Activated B cell treated with CpG ODN at 0.5 μM for 24 hours (primary cell): ENCODE measurements around the gene MTHFD1L. TPM values are rescaled to one million over a fixed set of nuclear protein-coding genes. Genes with fewer than 3 reads are reported as not detected.
"Not testable (repeated sequence)": the region's sequence is repeated elsewhere in the genome, so short reads cannot be mapped to it uniquely, and the experiment has no call there.

Experiments used
- ATAC-seq: fragments of 200-7000 bp; cut with Tn5 transposase; one replicate; pipeline ENCODE4 v1.10.0; 2021; ENCODE audit warnings: low read depth, mild to moderate bottlenecking, moderate library complexity
- CTCF ChIA-PET: fragments of 350-600 bp; sonication (Branson Sonifier 250); formaldehyde crosslinking; loops from one replicate; lab custom pipeline; 2021; ENCODE audit warnings: antibody characterized with exemption; lab: Charles Lee
- POLR2A ChIA-PET: fragments of 350-600 bp; sonication (Branson Sonifier 250); formaldehyde crosslinking; loops from one replicate; lab custom pipeline; 2021; ENCODE audit warnings: antibody characterized with exemption; lab: Charles Lee
- DNase-seq: peaks from one replicate; pipeline ENCODE4 v3.0.0; 2022
- H3K27ac Mint-ChIP-seq: one replicate; pipeline ENCODE4 v1.8.0; 2020; ENCODE audit warnings: mixed read lengths
- H3K27me3 Mint-ChIP-seq: one replicate; pipeline ENCODE4 v1.8.0; 2021; ENCODE audit warnings: mixed read lengths
- H3K36me3 Mint-ChIP-seq: one replicate; pipeline ENCODE4 v1.8.0; 2021; ENCODE audit warnings: low read depth, mixed read lengths
- H3K4me1 Mint-ChIP-seq: one replicate; pipeline ENCODE4 v1.8.0; 2021; ENCODE audit warnings: mixed read lengths
- H3K4me3 Mint-ChIP-seq: one replicate; pipeline ENCODE4 v1.8.0; 2020; ENCODE audit warnings: mild to moderate bottlenecking, mixed read lengths
- H3K9me3 Mint-ChIP-seq: one replicate; pipeline ENCODE4 v1.8.0; 2020; ENCODE audit warnings: mixed read lengths
- intact Hi-C: fragments of 100-400 bp; cut with micrococcal nuclease; formaldehyde crosslinking; loops from one replicate; pipeline ENCODE4 v1.15.1; 2024
- total RNA-seq: library from RNA; stranded (reverse); gene quantifications from 2 replicates; pipeline ENCODE4 v1.2.3, GENCODE V29; 2022
- TF ChIP-seq, protein P1 (sequence below): fragments of 200-600 bp; IDR thresholded peaks from one replicate; pipeline ENCODE4 v1.8.0; 2022; ENCODE audit warnings: antibody characterized with exemption, mild to moderate bottlenecking

Gene MTHFD1L
- total RNA-seq, 1 donor from 2014 or later: 60.4 TPM

- POLR2A ChIA-PET: no interaction called here
- H3K9me3 Mint-ChIP-seq: no peaks in the 10 kb centered on the region
- H3K4me1 Mint-ChIP-seq: peaks cover 8% of the 10 kb centered on the region
- intact Hi-C loops: no loop called here
- H3K4me3 Mint-ChIP-seq: no peak overlapping the region
- H3K27ac Mint-ChIP-seq: no peak overlapping the region
- no peaks in the 10 kb centered on the region for H3K27me3 Mint-ChIP-seq
- no peak for DNase-seq
- CTCF ChIA-PET: no interaction called here
- no peak for ATAC-seq
- TF ChIP-seq, protein P1, sequence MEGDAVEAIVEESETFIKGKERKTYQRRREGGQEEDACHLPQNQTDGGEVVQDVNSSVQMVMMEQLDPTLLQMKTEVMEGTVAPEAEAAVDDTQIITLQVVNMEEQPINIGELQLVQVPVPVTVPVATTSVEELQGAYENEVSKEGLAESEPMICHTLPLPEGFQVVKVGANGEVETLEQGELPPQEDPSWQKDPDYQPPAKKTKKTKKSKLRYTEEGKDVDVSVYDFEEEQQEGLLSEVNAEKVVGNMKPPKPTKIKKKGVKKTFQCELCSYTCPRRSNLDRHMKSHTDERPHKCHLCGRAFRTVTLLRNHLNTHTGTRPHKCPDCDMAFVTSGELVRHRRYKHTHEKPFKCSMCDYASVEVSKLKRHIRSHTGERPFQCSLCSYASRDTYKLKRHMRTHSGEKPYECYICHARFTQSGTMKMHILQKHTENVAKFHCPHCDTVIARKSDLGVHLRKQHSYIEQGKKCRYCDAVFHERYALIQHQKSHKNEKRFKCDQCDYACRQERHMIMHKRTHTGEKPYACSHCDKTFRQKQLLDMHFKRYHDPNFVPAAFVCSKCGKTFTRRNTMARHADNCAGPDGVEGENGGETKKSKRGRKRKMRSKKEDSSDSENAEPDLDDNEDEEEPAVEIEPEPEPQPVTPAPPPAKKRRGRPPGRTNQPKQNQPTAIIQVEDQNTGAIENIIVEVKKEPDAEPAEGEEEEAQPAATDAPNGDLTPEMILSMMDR: no peak
- peaks cover 41% of the 10 kb centered on the region for H3K36me3 Mint-ChIP-seq
These were observed 8.2 kb upstream of the MTHFD1L start for GRCh38 chr6:150857062-150857944.

DNA sequence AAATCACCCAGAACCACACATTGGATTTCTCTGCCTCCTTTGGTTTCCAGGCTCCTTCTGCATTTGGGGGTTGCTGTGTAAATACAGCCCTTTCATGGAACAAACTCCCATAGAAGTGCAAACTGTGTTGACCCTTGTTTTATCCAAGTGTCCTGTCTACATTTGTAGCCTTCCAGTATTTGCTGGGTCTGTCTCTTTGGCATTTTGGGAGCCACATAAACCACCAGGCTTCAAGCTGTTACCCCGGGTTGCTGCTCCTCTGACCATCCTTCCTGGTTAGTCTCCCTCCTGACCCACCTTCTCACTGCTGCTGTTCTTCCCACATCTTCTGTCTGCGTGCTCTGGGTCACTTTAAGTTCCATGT lies 7.6 kb upstream of the MTHFD1L start:
- Mint-ChIP-seq H3K9me3 (no peaks in the 10 kb centered on the region), H3K27ac (no peak overlapping the region), H3K4me1 (peaks cover 8% of the 10 kb centered on the region), H3K4me3 (no peak overlapping the region), H3K27me3 (no peaks in the 10 kb centered on the region), H3K36me3 (peaks cover 39% of the 10 kb centered on the region)
- DNase-seq: no peak
- intact Hi-C loops: no loop called here
- POLR2A ChIA-PET: no interaction called here
- CTCF ChIA-PET: no interaction called here
- no peak for ATAC-seq
- TF ChIP-seq, protein P1: no peak

DNA sequence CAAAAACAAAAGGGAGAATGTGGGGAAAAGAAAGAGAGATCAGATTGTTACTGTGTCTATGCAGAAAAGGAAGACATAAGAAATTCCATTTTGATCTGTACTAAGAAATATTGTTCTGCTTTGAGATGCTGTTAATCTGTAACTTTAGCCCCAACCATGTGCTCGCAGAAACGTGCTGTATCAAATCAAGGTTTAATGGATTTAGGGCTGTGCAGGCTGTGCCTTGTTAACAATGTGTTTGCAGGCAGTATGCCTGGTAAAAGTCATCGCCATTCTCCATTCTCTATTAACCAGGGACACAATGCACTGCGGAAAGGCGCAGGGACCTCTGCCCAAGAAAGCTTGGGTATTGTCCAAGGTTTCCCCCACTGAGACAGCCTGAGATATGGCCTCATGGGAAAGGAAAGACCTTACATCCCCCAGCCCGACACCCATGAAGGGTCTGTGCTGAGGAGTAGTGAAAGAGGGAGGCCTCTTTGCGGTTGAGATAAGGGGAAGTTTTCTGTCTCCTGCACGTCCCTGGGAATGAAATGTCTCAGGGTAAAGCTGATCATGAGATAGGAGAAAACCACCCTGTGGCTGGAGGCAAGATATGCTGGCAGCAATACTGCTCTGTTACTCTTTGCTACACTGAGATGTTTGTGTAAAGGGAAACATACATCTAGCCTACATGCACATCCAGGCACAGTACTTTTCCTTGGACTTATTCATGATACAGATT lies 3.9 kb upstream of the MTHFD1L start:
- intact Hi-C loops, H3K9me3 Mint-ChIP-seq, DNase-seq, H3K4me3 Mint-ChIP-seq, CTCF ChIA-PET, POLR2A ChIA-PET, H3K27me3 Mint-ChIP-seq, H3K36me3 Mint-ChIP-seq, ATAC-seq: not testable (repeated sequence)
- Mint-ChIP-seq H3K27ac (peak overlapping the region; percentile 60), H3K4me1 (peaks cover 15% of the 10 kb centered on the region)

DNA sequence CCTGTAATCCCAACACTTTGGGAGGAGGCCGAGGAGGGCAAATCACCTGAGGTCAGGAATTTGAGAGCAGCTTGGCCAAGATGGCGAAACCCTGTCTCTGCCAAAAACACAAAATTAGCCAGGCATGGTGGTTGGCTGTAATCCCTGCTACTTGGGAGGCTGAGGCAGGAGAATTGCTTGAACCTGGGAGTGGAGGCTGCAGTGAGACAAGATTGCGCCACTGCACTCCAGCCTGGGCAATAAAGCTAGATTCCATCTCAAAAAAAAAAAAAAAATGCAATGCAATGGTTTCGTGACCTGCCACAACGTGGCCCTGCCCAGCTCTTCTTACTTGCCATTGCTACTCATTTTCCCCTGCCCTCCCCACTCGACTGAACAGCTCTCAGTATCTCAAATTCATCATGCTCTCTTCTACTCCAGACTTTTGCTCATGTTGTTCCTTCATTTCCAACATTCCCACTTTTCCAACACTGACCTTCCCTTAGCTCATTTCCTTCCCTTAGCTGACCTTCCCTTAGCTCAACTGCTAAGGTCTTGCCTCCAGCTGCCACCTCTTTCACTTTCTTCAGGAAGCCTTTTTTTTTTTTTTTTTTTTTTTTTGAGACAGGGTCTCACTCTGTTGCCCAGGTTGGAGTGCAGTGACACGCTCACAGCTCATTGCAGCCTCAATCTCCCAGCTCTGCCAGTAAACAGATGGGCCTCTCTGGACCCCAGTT lies 2.1 kb upstream of the MTHFD1L start:
- POLR2A ChIA-PET: no interaction called here
- CTCF ChIA-PET: interaction anchor here (0.6 kb wide), 1 partner anchor 459 kb away, joined by 3 read pairs; no protein-coding TSS in a partner anchor
- H3K27ac Mint-ChIP-seq: no peak overlapping the region

GRCh38 chr6:150865043-150865405 lies 478 bp upstream of the MTHFD1L start:
- ChIA-PET POLR2A (interaction anchor here (0.7 kb wide), 1 partner anchor 892 kb away, joined by 5 read pairs; no protein-coding TSS in a partner anchor), CTCF (no interaction called here)
- DNase-seq (no peak), ATAC-seq (no peak)
- intact Hi-C loops: loop anchor here (5.0 kb wide), 2 partner anchors 233 to 798 kb away; partner anchors contain the start of gene ULBP3
- H3K4me1 Mint-ChIP-seq: peaks cover 23% of the 10 kb centered on the region
- TF ChIP-seq, protein P1: no peak
- H3K27ac Mint-ChIP-seq: peak overlapping the region; percentile 30
- no peaks in the 10 kb centered on the region for H3K9me3 Mint-ChIP-seq
- peaks cover 4% of the 10 kb centered on the region for H3K36me3 Mint-ChIP-seq
- H3K27me3 Mint-ChIP-seq: peaks cover 2% of the 10 kb centered on the region
- peak overlapping the region; percentile 90 for H3K4me3 Mint-ChIP-seq

More for the DNA sequence above, 2.1 kb upstream of the MTHFD1L start:
- intact Hi-C loops: no loop called here
- Mint-ChIP-seq H3K4me3 (no peak overlapping the region), H3K9me3 (no peaks in the 10 kb centered on the region), H3K36me3 (peaks cover 8% of the 10 kb centered on the region), H3K4me1 (peaks cover 23% of the 10 kb centered on the region), H3K27me3 (peaks cover 2% of the 10 kb centered on the region)
- no peak for ATAC-seq
- TF ChIP-seq, protein P1: no peak
- DNase-seq: no peak
